Measurements from ENCODE around the gene ARHGAP6.

The ARHGAP6 gene

DNA sequence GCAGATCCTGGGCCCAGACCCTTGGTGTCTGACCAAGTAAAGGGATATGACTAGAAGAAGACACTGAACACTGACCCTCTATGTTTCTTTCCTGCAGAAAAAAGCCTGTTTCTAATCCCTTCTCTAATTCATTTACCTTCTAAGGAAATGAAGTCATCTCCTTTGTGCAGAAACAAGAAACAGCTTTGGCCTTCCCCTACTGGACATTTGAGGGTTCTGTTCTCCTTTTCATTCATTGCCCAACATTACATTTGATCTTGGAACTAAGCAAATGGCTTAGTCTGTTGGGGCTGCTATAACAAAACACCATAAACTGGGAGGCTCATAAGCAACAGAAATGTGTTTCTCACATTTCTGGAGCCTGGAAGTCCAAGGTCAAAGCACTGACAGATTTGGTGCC lies 534.6 kb downstream of the ARHGAP6 start:
- Histone ChIP-seq H3K4me1 (ENCODE audit: low read length) (no peaks in the 10 kb centered on the region), H3F3A (ENCODE audit: insufficient read depth, low read length) (no peaks in the 10 kb centered on the region), H2AFZ (ENCODE audit: low read length) (no peak overlapping the region), H3K9me3 (replicated peaks; ENCODE audit: insufficient read depth, low read length) (no peaks in the 10 kb centered on the region), H3K36me3 (replicated peaks; ENCODE audit: insufficient read depth, low read length) (no peaks in the 10 kb centered on the region), H3K9me2 (replicated peaks; ENCODE audit: insufficient read depth, low read length) (no peaks in the 10 kb centered on the region), H3K27ac (ENCODE audit: low read length) (no peak overlapping the region), H3K27me3 (replicated peaks; ENCODE audit: insufficient read depth, low read length) (no peaks in the 10 kb centered on the region), H3K4me3 (ENCODE audit: low read length) (no peak overlapping the region), H3K9ac (ENCODE audit: low read length) (no peak overlapping the region), H3K79me2 (ENCODE audit: low read length) (no peaks in the 10 kb centered on the region), H3K4me2 (ENCODE audit: low read depth, low read length) (no peak overlapping the region), H4K20me1 (ENCODE audit: insufficient read depth, low read length) (no peaks in the 10 kb centered on the region)
- no peak for DNase-seq
- TF ChIP-seq, protein P1, sequence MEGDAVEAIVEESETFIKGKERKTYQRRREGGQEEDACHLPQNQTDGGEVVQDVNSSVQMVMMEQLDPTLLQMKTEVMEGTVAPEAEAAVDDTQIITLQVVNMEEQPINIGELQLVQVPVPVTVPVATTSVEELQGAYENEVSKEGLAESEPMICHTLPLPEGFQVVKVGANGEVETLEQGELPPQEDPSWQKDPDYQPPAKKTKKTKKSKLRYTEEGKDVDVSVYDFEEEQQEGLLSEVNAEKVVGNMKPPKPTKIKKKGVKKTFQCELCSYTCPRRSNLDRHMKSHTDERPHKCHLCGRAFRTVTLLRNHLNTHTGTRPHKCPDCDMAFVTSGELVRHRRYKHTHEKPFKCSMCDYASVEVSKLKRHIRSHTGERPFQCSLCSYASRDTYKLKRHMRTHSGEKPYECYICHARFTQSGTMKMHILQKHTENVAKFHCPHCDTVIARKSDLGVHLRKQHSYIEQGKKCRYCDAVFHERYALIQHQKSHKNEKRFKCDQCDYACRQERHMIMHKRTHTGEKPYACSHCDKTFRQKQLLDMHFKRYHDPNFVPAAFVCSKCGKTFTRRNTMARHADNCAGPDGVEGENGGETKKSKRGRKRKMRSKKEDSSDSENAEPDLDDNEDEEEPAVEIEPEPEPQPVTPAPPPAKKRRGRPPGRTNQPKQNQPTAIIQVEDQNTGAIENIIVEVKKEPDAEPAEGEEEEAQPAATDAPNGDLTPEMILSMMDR (IDR thresholded peaks at IDR 0.05; ENCODE audit: low read length) = no peak
- TF ChIP-seq EZH2 (optimal IDR thresholded peaks at IDR 0.05; ENCODE audit: low read depth, low read length) = no peak
- no peak for TF ChIP-seq EZH2phosphoT487 (IDR thresholded peaks at IDR 0.05; ENCODE audit: low read length)

DNA sequence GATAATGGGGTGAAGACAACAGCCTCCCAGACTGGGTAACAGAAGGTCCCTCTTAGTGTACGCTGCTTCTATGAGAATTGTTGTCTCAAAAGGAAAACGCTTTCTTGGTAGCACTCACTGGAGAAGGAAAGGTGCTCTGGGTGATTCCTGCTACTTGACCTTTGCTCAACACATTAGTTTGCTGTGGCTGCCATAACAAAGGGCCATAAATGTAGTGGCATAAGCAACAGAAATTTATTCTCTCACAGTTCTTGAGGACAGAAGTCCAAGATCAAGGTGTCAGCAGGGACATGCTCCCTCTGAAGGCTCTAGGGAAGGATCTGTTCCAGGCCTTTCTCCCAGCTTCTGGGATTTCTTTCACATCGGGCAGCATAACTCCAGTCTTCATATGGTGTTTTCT lies 535.6 kb downstream of the ARHGAP6 start:
- no peak for TF ChIP-seq EZH2 (optimal IDR thresholded peaks at IDR 0.05; ENCODE audit: low read depth, low read length)
- no peak for TF ChIP-seq EZH2phosphoT487 (IDR thresholded peaks at IDR 0.05; ENCODE audit: low read length)
- TF ChIP-seq, protein P1 (IDR thresholded peaks at IDR 0.05; ENCODE audit: low read length) = no peak
- DNase-seq = no peak
- H4K20me1 ChIP-seq (ENCODE audit: insufficient read depth, low read length) = no peaks in the 10 kb centered on the region
- H3K79me2 ChIP-seq (ENCODE audit: low read length) = no peaks in the 10 kb centered on the region
- no peaks in the 10 kb centered on the region for H3F3A ChIP-seq (ENCODE audit: insufficient read depth, low read length)
- H3K4me3 ChIP-seq (ENCODE audit: low read length) = no peak overlapping the region
- H2AFZ ChIP-seq (ENCODE audit: low read length) = no peak overlapping the region
- no peaks in the 10 kb centered on the region for H3K36me3 ChIP-seq (replicated peaks; ENCODE audit: insufficient read depth, low read length)
- H3K27me3 ChIP-seq (replicated peaks; ENCODE audit: insufficient read depth, low read length) = no peaks in the 10 kb centered on the region
- H3K9ac ChIP-seq (ENCODE audit: low read length) = no peak overlapping the region
- no peak overlapping the region for H3K27ac ChIP-seq (ENCODE audit: low read length)
- H3K9me2 ChIP-seq (replicated peaks; ENCODE audit: insufficient read depth, low read length) = no peaks in the 10 kb centered on the region
- H3K4me1 ChIP-seq (ENCODE audit: low read length) = no peaks in the 10 kb centered on the region
- no peaks in the 10 kb centered on the region for H3K9me3 ChIP-seq (replicated peaks; ENCODE audit: insufficient read depth, low read length)
- H3K4me2 ChIP-seq (ENCODE audit: low read depth, low read length) = no peak overlapping the region

DNA sequence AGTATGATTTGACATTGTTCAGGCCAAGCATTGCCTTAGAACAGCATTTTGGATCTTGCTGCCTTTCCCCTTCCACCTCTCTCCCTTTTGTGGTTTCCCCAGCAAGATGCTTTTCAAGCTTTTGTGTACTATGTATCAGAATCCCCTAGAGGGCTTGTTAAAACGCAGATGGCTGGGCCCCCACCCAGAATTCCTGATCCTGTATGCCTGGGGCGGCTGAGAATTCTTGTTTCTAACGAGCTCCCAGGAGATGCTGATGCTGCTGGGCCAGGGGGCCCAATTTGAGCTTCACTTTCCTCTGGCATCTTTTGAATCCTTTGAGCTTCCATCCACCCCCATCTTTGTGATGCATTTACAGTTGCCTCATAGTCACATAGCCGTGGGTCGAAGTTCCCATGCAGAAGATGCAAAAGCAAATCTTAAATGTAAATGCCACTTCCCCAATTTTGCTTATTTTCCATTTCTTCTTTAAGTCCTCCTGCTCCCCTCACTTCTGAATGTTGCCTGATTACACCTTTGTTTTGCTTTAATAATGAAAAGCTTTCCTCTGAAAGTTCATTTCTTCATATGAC lies 536.1 kb downstream of the ARHGAP6 start:
- H3K36me3 ChIP-seq (replicated peaks; ENCODE audit: insufficient read depth, low read length) = no peaks in the 10 kb centered on the region
- no peak overlapping the region for H3K9ac ChIP-seq (ENCODE audit: low read length)
- no peaks in the 10 kb centered on the region for H3K9me3 ChIP-seq (replicated peaks; ENCODE audit: insufficient read depth, low read length)
- TF ChIP-seq EZH2 (optimal IDR thresholded peaks at IDR 0.05; ENCODE audit: low read depth, low read length) = no peak
- TF ChIP-seq, protein P1 (IDR thresholded peaks at IDR 0.05; ENCODE audit: low read length) = no peak
- TF ChIP-seq EZH2phosphoT487 (IDR thresholded peaks at IDR 0.05; ENCODE audit: low read length) = no peak
- H3K27ac ChIP-seq (ENCODE audit: low read length) = no peak overlapping the region
- H3K9me2 ChIP-seq (replicated peaks; ENCODE audit: insufficient read depth, low read length) = no peaks in the 10 kb centered on the region
- H3K79me2 ChIP-seq (ENCODE audit: low read length) = no peaks in the 10 kb centered on the region
- no peaks in the 10 kb centered on the region for H3K27me3 ChIP-seq (replicated peaks; ENCODE audit: insufficient read depth, low read length)
- H2AFZ ChIP-seq (ENCODE audit: low read length) = no peak overlapping the region
- DNase-seq = no peak
- H3K4me1 ChIP-seq (ENCODE audit: low read length) = no peaks in the 10 kb centered on the region
- H3F3A ChIP-seq (ENCODE audit: insufficient read depth, low read length) = no peaks in the 10 kb centered on the region
- no peak overlapping the region for H3K4me3 ChIP-seq (ENCODE audit: low read length)
- H3K4me2 ChIP-seq (ENCODE audit: low read depth, low read length) = no peak overlapping the region
- no peaks in the 10 kb centered on the region for H4K20me1 ChIP-seq (ENCODE audit: insufficient read depth, low read length)
